NT2/D1 (cell line): ENCODE data around the gene LIPJ.

Experiments used
- DNase-seq: peaks from one replicate; pipeline ENCODE4 v3.0.0-alpha.2; 2011; ENCODE audit warnings: low read depth, low spot score
- H3K27me3 ChIP-seq: 2 replicates; pipeline ENCODE4 v1.6.0; 2011; ENCODE audit warnings: mild to moderate bottlenecking; ENCODE audit not compliant: insufficient read length, insufficient read depth
- H3K36me3 ChIP-seq: 2 replicates; pipeline ENCODE4 v1.6.1; 2011; ENCODE audit warnings: mild to moderate bottlenecking, low read length, mixed read lengths; ENCODE audit not compliant: insufficient read depth, insufficient read length
- H3K4me1 ChIP-seq: 2 replicates; pipeline ENCODE4 v1.5.1; 2011; ENCODE audit not compliant: insufficient read depth, insufficient read length
- H3K4me3 ChIP-seq: 2 replicates; pipeline ENCODE4 v1.5.1; 2011; ENCODE audit warnings: low read depth; ENCODE audit not compliant: insufficient read length
- H3K9ac ChIP-seq: 2 replicates; pipeline ENCODE4 v1.6.0; 2011; ENCODE audit warnings: low read depth; ENCODE audit not compliant: insufficient read length
- H3K9me3 ChIP-seq: 2 replicates; pipeline ENCODE4 v1.5.1; 2011; ENCODE audit warnings: mild to moderate bottlenecking, low read length; ENCODE audit not compliant: insufficient read depth
- SUZ12 ChIP-seq: IDR thresholded peaks from 2 replicates; pipeline ENCODE4 v1.6.1; 2011; ENCODE audit not compliant: insufficient read length, insufficient read depth; ENCODE audit errors: extremely low read depth
- YY1 ChIP-seq: IDR thresholded peaks from 2 replicates; pipeline ENCODE4 v1.6.1; 2011; ENCODE audit not compliant: insufficient read length, insufficient read depth
- ZNF274 ChIP-seq: IDR thresholded peaks from 2 replicates; pipeline ENCODE4 v1.6.1; 2011; ENCODE audit warnings: mild to moderate bottlenecking, low read depth, low read length

The LIPJ gene

GRCh38 chr10:88620441-88620840, 33.9 kb downstream of the LIPJ start:
- H3K36me3 ChIP-seq, result no peaks in the 10 kb centered on the region

GRCh38 chr10:88623835-88624234, 37.3 kb downstream of the LIPJ start:
- no peak overlapping the region for H3K9ac ChIP-seq
- no peak for DNase-seq
- no peaks in the 10 kb centered on the region for H3K9me3 ChIP-seq
- no peaks in the 10 kb centered on the region for H3K36me3 ChIP-seq
- no peaks in the 10 kb centered on the region for H3K4me1 ChIP-seq
- no peaks in the 10 kb centered on the region for H3K27me3 ChIP-seq
- H3K4me3 ChIP-seq, result no peak overlapping the region
- TF ChIP-seq YY1, result no peak
- no peak for TF ChIP-seq ZNF274
- TF ChIP-seq SUZ12, result no peak

More at GRCh38 chr10:88620441-88620840, 33.9 kb downstream of the LIPJ start:
- no peaks in the 10 kb centered on the region for H3K27me3 ChIP-seq
- no peak overlapping the region for H3K4me3 ChIP-seq
- no peak for DNase-seq
- no peak overlapping the region for H3K9ac ChIP-seq
- no peaks in the 10 kb centered on the region for H3K9me3 ChIP-seq
- no peak for TF ChIP-seq ZNF274
- TF ChIP-seq SUZ12, result no peak
- no peak for TF ChIP-seq YY1
- H3K4me1 ChIP-seq, result no peaks in the 10 kb centered on the region

- H3K4me1 ChIP-seq, result no peaks in the 10 kb centered on the region
- no peaks in the 10 kb centered on the region for H3K36me3 ChIP-seq
- no peak overlapping the region for H3K9ac ChIP-seq
- TF ChIP-seq YY1 (no peak), ZNF274 (no peak), SUZ12 (no peak)
- DNase-seq, result no peak
- no peaks in the 10 kb centered on the region for H3K9me3 ChIP-seq
- no peaks in the 10 kb centered on the region for H3K27me3 ChIP-seq
- H3K4me3 ChIP-seq, result no peak overlapping the region
Measured at GRCh38 chr10:88624840-88625239, 38.3 kb downstream of the LIPJ start.

GRCh38 chr10:88640186-88640585, 53.6 kb downstream of the LIPJ start:
- Histone ChIP-seq H3K36me3 (no peaks in the 10 kb centered on the region), H3K27me3 (no peaks in the 10 kb centered on the region), H3K4me1 (no peaks in the 10 kb centered on the region), H3K9me3 (0 out of 2 replicates have a peak, but pooled peaks cover 7% of the 10 kb centered on the region), H3K4me3 (no peak overlapping the region), H3K9ac (no peak overlapping the region)
- no peak for DNase-seq
- TF ChIP-seq SUZ12 (no peak), YY1 (no peak), ZNF274 (no peak)

GRCh38 chr10:88642209-88642608, 55.6 kb downstream of the LIPJ start:
- Histone ChIP-seq H3K36me3 (no peaks in the 10 kb centered on the region), H3K9ac (no peak overlapping the region), H3K9me3 (0 out of 2 replicates have a peak, but pooled peaks cover 7% of the 10 kb centered on the region), H3K4me3 (no peak overlapping the region), H3K27me3 (no peaks in the 10 kb centered on the region), H3K4me1 (no peaks in the 10 kb centered on the region)
- DNase-seq, result no peak
- TF ChIP-seq YY1 (no peak), ZNF274 (no peak), SUZ12 (no peak)

- Histone ChIP-seq H3K27me3 (no peaks in the 10 kb centered on the region), H3K9me3 (0 out of 2 replicates have a peak, but pooled peaks cover 6% of the 10 kb centered on the region), H3K9ac (no peak overlapping the region), H3K4me1 (no peaks in the 10 kb centered on the region), H3K36me3 (no peaks in the 10 kb centered on the region), H3K4me3 (no peak overlapping the region)
- DNase-seq, result no peak
- TF ChIP-seq ZNF274, result no peak
Measured at GRCh38 chr10:88642963-88643362, 56.4 kb downstream of the LIPJ start.

- Histone ChIP-seq H3K9ac (no peak overlapping the region), H3K27me3 (no peaks in the 10 kb centered on the region), H3K4me3 (no peak overlapping the region), H3K4me1 (no peaks in the 10 kb centered on the region), H3K36me3 (no peaks in the 10 kb centered on the region), H3K9me3 (no peaks in the 10 kb centered on the region)
- no peak for TF ChIP-seq SUZ12
- TF ChIP-seq YY1, result no peak
- TF ChIP-seq ZNF274, result no peak
- DNase-seq, result no peak
Measured at GRCh38 chr10:88647061-88647615, 60.6 kb downstream of the LIPJ start.

- H3K36me3 ChIP-seq, result no peaks in the 10 kb centered on the region
- no peaks in the 10 kb centered on the region for H3K27me3 ChIP-seq
- H3K4me3 ChIP-seq, result no peak overlapping the region
- H3K4me1 ChIP-seq, result no peaks in the 10 kb centered on the region
- no peaks in the 10 kb centered on the region for H3K9me3 ChIP-seq
- no peak for TF ChIP-seq ZNF274
- no peak for TF ChIP-seq YY1
- TF ChIP-seq SUZ12, result no peak
- H3K9ac ChIP-seq, result no peak overlapping the region
- no peak for DNase-seq
Measured at GRCh38 chr10:88651101-88651551, 64.6 kb downstream of the LIPJ start.
